ENCODE measurements around the gene GRSF1.

The GRSF1 gene

GRCh38 chr4:70816894-70817293 lies 22.8 kb downstream of the GRSF1 start:
- no peak for TF ChIP-seq CTCF (IDR thresholded peaks at IDR 0.05; ENCODE audit: low read depth, low read length, missing control alignments)
- no peak for DNase-seq (ENCODE audit: low read depth)
- no peak overlapping the region for H3K4me3 ChIP-seq (ENCODE audit: low read depth, low read length)

GRCh38 chr4:70815370-70815769 lies 24.3 kb downstream of the GRSF1 start:
- TF ChIP-seq CTCF (IDR thresholded peaks at IDR 0.05; ENCODE audit: low read depth, low read length, missing control alignments) = no peak
- H3K4me3 ChIP-seq (ENCODE audit: low read depth, low read length) = no peak overlapping the region
- DNase-seq (ENCODE audit: low read depth) = no peak

GRCh38 chr4:70808151-70808550 lies 31.5 kb downstream of the GRSF1 start:
- no peak overlapping the region for H3K4me3 ChIP-seq (ENCODE audit: low read depth, low read length)
- DNase-seq (ENCODE audit: low read depth) = no peak
- no peak for TF ChIP-seq CTCF (IDR thresholded peaks at IDR 0.05; ENCODE audit: low read depth, low read length, missing control alignments)

- no peak for TF ChIP-seq CTCF (IDR thresholded peaks at IDR 0.05; ENCODE audit: low read depth, low read length, missing control alignments)
- no peak for DNase-seq (ENCODE audit: low read depth)
- no peak overlapping the region for H3K4me3 ChIP-seq (ENCODE audit: low read depth, low read length)
Measured at GRCh38 chr4:70802928-70803580, 36.6 kb downstream of the GRSF1 start.

GRCh38 chr4:70801265-70801809 lies 38.4 kb downstream of the GRSF1 start:
- no peak for DNase-seq (ENCODE audit: low read depth)
- no peak for TF ChIP-seq CTCF (IDR thresholded peaks at IDR 0.05; ENCODE audit: low read depth, low read length, missing control alignments)
- H3K4me3 ChIP-seq (ENCODE audit: low read depth, low read length) = no peak overlapping the region

- no peak for DNase-seq (ENCODE audit: low read depth)
- TF ChIP-seq CTCF (IDR thresholded peaks at IDR 0.05; ENCODE audit: low read depth, low read length, missing control alignments) = no peak
Measured at GRCh38 chr4:70793626-70794025, 46.1 kb downstream of the GRSF1 start.

GRCh38 chr4:70788733-70789132 lies 51.0 kb downstream of the GRSF1 start:
- TF ChIP-seq CTCF (IDR thresholded peaks at IDR 0.05; ENCODE audit: low read depth, low read length, missing control alignments) = no peak
- DNase-seq (ENCODE audit: low read depth) = no peak

More at GRCh38 chr4:70793626-70794025, 46.1 kb downstream of the GRSF1 start:
- no peak overlapping the region for H3K4me3 ChIP-seq (ENCODE audit: low read depth, low read length)

More at GRCh38 chr4:70788733-70789132, 51.0 kb downstream of the GRSF1 start:
- H3K4me3 ChIP-seq (ENCODE audit: low read depth, low read length) = no peak overlapping the region
